Ramos (cell line): ENCODE data around the gene LGALS7B.
"Not testable (repeated sequence)": the region's sequence is repeated elsewhere in the genome, so short reads cannot be mapped to it uniquely, and the experiment has no call there.

Experiments
- in situ Hi-C: fragments of 300-500 bp; cut with MboI; formaldehyde crosslinking; loops from one replicate; pipeline ENCODE4 v1.14.3; 2022; ENCODE audit warnings: low sequenced_read_pairs; ENCODE audit not compliant: unreplicated experiment

The LGALS7B gene

DNA sequence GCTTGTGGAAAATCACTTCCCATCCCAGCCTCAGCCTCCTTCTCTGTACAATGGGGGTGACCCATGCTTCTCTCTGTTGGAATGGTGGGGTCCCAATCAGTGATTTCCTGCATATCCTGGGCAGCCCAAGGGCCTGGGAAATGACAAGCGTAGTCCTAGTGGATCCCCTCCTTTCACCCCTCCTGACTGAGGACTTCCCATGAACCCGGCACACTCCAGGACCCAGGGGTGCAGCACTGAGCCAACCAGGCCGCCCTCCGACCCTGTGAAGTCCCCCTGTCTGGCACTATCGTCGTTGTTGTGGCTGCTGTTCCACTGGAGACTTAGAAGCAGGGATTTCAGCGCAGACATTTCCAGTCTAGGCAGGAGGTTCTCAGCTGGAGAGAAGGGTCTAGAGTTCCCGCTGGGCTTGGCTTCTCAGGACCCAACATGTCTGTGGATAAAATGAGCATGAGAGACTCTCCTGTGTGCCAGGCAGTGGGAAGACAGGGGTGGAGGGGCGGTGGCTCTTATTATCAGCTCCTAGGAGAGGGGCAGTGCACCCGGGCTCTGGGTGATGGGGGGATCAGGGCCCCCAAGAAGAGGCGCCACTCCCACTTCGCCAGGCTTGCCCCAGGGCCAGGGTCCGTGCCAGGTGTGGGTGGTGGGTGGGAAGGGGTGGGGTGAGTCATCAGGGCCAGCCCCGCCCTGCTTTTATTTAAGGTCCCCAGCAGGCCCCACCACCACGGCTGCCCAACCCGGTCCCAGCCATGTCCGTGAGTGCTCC lies at the start of gene LGALS7B:
TSS of gene LGALS7B (plus strand) at position 723 of the 766 bp plus-strand sequence. CDS start at position 750, 27 bp downstream.
- in situ Hi-C loops, result no loop called here

DNA sequence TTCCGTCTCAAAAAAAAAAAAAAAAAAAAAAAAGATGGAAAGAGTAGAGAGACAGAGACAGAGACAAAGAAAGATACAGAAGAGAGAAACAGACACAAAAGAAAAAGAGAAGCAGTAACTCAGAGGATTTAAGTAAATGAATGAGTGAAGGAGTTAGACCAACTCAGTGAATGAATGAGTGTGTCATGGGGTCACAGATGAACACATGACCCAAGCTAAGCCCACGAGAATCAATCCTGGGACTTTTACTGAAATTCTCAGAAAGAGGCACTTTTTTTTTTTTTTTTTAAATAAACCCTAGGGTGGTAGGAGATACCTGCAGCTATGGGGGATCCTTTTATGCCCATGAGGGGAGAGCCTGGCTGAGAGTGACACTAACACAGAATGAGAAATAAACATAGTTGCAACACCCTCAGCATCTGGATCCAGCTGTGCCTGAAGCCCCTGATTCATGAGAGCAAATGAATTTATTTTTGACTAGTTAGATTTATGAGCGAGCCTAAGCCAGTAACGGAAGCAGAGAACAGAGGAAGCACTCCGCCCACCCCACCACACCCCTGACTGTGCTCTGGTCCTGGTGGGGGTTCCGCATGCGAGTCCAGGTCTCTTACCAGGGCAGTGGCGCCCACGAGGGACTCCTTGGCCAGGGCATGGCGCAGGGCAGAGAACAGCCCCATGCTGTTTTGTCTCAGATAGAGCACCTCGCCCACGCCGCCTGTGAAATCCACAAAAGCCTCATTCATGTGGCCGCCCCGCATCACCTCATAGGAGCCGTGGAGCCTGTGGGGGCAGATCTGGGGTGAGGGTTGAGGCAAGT lies 49.4 kb upstream of the LGALS7B start:
- in situ Hi-C loops, result no loop called here

DNA sequence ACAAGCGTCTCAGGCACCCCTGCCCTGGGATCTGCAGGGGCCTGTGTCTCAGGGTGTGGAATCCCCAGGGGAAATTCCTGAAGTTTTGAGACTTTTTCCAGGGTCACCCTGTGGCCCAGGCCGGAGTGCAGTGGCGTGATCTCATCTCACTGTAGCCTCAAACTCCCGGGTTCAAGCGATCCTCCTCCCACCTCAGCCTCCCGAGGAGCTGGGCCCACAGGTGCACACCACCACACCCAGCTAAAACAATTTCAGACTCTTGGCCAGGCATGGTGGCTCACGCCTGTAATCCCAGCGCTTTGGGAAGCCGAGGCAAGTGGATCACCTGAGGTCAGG lies 48.8 kb upstream of the LGALS7B start:
- in situ Hi-C loops, result no loop called here

DNA sequence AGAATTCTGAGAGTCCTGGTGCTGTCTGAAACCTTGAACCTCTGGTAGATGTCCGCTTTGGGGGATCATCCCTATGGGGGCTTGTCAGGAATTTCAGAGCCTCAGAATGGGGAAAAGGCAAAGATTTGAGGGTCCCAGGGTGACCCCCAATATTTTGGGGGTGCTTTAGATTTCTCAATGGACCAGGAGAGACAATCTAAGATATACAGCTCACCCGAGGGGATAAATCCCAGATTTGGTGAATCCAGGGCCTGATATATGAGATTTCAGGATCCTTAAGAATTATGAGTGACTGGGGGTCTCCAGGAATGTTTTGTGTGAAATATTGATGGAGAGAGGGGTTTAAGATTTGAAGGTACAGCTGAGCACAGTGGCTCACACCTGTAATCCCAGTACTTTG lies 48.1 kb upstream of the LGALS7B start:
- in situ Hi-C loops, result no loop called here

DNA sequence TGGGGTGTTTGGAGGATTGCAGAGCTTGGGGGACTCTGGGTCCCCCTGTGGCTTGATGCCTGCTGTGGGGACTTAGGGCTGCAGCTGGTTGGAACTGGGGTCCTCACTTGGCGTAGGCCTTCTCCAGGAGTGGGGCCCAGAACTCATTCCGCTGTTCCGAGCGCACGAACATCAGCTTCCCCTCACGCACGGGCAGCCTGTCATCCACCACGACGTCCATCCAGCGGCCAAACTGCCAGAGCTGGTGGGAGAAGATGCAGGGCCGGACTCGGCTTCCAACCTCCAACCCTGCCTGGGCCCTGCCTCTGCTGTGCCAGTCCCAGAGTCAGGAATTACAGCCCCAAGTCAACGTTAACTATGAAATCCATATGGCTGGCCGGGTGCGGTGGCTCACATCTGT lies 47.3 kb upstream of the LGALS7B start:
- in situ Hi-C loops, result no loop called here

DNA sequence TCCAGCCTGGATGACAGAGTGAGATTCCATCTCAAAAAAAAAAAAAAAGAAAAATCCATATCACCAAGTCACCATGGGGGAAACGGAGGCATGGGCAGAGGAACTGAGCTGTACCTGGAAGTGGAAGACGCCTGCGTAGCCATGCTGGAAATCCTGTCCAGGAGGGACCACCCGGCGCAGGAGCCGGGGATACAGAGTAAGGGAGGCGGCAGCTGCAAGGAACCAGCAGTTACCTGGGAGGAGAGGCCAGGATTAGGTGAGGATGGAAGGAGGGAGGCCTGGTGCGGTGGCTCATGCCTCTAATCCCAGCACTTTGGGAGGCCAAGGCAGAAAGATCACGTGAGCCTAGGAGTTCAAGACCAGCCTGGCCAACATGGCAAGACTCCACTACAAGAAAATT lies 46.7 kb upstream of the LGALS7B start:
- in situ Hi-C loops, result no loop called here

DNA sequence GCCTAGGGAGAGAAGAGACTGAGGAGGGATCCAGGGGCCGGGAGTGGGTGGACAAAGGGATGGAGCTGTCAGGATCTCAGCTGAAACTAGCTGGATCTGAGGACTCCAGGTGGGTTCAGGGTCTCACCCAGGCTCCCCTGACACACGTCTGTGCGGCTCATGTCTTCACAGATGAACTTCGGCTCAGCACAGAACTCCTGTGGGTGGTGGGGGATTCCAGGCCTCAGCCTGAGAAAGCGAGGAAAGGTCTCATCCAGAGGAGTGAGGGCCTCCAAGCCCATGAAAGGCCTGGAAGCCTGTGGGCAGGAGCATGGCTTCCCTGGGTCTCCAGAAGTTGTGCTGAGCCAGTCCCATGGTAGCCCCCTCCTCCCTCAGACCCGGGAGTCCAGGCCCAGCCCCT lies 46.1 kb upstream of the LGALS7B start:
- in situ Hi-C loops, result no loop called here

DNA sequence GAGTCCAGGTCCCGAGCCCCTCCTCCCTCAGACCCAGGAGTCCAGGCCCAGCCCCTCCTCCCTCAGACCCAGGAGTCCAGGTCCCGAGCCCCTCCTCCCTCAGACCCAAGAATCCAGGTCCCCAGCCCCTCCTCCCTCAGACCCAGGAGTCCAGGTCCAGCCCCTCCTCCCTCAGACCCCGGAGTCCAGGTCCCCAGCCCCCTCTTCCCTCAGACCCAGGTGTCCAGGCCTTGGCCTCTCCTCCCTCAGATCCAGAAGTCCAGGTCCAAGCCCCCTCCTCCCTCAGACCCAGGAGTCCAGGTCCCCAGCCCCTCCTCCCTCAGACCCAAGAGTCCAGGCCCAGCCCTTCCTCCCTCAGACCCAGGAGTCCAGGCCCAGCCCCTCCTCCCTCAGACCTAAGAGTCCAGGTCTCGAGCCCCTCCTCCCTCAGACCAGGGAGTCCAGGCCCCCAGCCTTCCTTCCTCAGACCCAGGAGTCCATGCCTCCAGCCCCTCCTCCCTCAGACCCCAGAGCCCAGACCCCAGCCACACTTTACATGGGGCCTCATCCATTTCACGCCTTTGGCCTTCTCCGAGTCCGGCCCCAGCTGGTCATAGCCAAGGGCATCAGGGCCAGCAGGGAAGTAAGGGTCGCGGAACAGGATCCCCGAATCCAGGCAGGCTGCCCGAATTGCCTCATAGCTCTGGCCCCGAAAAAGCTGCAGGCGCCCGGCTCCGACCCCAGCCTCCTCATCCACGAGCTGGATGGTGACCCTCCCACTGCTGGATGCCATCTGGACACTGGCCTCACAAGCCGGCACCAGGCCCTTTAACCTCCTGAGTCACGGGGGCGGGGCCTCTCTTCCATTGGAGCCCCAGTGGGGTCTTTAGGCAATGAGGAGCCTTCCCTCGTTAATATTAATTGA lies 45.4 kb upstream of the LGALS7B start:
- in situ Hi-C loops, result no loop called here

DNA sequence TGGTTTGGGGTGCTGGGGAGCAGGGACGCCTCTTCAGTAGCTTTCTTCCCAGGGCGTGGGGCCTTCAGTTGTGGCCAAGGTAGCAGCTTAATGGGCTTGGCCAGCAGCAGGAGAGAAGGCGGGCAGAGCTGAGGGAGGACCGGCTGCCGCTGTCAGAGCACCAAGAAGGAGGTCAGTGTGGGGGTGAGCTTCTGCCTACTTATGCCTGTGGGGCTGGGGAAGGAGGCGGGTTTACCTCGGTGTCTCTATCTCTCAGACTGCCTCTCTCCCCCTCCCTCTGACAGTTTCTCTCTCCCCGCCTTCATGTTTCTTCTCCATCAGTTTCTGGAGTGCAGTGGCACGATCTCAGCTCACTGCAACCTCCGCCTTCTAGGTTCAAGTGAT lies 44.7 kb upstream of the LGALS7B start, which contains the start of gene CAPN12:
TSS of gene CAPN12 (minus strand) at position 177 of the 384 bp plus-strand sequence. CDS start 309 bp downstream, outside the sequence.
- in situ Hi-C loops, result no loop called here

DNA sequence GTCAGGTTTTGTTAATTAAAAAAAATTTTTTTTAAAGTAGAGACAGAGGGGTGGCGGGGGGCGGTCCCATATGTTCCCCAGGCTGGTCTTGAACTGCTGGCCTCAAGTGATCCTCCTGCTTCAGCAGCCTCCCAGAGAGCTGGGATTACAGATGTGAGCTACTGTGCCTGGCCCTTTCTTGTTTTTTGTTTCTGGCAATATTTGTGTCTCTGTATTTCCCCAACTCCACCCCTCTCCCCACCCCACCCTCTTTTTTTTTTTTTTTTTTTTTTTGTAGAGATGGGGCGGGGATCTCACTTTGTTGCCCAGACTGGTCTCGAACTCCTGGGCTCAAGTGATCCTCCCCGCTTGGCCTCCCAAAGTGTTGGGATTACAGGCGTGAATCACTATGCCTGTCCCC lies 44.1 kb upstream of the LGALS7B start:
- in situ Hi-C loops, result no loop called here

DNA sequence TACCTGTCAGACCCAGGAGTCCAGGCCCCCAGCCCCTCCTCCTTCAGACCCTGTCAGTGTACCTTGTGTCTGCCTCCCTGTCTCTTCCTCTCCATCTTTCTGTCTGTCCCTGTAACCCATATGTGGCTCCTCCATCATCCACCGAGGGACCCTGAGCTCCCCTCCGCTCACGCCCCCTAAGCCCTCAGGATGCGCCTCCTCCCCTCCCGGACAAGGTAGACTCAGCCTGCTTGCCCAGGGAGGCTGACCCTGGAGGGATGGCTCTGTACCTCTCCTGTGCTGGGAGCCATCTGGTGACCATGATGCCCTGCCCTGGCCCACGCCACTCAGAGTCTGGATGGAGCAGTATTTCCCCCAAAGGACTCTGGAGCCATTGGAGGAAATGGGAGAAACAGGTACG lies 43.7 kb upstream of the LGALS7B start:
- in situ Hi-C loops, result no loop called here

DNA sequence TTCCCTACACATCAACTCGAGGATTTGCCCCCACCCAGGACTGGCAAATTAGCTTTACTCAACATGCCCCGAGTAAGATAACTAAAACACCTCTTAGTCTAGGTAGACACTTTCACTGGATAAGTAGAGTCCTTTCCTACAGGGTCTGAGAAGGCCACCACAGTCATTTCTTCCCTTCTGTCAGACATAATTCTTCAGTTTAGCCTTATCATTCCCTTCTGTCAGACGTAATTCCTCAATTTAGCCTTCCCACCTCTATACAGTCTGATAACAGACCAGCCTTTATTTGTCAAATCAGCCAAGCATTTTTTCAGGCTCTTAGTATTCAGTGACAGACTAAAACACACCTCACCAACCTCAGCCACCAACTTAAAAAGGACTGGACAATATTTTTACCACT lies 35.2 kb upstream of the LGALS7B start:
- in situ Hi-C loops, result not testable (repeated sequence)

DNA sequence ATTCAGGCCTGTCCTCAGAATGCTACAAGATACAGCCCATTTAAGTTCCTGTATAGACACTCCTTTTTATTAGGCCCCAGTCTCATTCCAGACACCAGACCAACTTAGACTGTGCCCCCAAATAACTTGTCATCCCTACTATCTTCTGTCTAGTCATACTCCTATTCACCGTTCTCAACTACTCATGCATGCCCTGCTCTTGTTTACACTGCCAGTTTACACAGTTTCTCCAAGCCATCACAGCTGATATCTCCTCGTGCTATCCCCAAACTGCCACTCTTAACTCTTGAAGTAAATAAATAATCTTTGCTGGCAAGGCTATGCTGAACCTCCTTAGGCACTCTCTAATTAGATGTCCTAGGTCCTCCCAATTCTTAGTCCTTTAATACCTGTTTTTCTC lies 34.8 kb upstream of the LGALS7B start:
- in situ Hi-C loops, result not testable (repeated sequence)

DNA sequence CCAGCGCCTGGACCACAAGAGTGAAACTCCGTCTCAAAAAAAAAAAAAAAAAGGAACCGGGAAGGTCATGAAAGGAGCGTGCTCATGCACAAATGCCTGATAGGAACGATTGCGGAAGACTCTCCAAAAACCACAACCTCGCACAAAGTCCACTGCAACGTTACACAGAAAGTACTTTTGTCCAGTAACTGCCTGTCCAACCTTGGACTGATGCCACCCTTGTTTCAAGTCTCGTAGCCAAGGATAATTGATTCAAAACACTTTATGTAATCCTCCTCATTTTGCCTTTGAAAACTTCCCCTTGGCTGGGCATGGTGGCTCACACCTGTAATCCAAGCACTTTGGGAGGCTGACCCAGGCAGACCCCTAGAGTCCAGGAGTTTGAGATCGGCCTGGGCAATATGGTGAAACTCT lies 29.4 kb upstream of the LGALS7B start:
- in situ Hi-C loops, result no loop called here

DNA sequence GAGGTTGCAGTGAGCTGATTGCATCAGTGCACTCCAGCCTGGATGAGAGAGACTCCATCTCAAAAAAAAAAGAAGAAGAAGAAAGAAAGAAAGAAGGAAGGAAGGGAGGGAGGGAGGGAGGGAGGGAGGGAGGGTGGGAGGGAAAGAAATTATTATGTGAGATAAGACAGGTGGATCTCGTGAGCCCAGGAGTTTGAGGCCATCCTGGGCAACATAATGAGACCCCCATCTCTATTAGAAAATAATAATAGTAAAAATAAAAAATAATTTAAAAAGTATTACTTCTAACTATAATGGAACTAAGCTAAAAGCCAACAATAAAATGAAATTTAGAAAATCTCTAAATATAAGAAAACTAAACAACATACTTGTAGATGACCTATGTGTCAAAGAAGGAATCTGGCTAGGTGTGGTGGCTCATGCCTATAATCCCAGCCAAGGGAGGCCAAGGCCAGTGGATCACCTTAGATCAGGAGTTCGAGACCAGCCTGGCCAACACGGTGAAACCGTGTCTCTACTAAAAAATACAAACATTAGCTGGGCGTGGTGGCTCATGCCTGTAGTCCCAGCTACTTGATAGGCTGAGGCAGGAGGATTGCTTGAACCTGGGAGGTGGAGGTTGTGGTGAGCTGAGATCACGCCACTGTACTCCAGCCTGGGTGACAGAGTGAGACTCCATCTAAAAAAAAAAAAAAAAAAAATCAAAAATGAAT lies 28.0 kb upstream of the LGALS7B start:
- in situ Hi-C loops, result not testable (repeated sequence)

DNA sequence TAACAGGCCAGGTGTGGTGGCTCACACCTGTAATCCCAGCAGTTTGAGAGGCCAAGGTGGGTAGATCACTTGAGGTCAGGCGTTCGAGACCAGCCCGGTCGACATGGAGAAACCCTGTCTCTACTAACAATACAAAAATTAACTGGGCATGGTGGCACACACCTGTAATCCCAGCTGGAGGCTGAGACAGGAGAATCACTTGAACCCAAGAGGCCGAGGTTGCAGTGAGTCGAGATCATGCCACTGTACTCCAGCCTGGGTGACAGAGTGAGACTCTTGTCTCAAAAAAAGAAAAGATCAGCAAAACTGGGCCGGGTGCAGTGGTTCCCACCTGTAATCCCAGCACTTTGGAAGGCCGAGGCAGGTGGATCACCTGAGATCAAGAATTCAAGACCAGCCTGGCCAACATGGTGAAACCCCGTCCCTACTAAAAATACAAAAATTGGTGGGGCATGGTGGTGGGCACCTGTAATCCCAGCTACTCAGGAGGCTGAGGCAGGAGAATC lies 27.1 kb upstream of the LGALS7B start:
- in situ Hi-C loops, result not testable (repeated sequence)

DNA sequence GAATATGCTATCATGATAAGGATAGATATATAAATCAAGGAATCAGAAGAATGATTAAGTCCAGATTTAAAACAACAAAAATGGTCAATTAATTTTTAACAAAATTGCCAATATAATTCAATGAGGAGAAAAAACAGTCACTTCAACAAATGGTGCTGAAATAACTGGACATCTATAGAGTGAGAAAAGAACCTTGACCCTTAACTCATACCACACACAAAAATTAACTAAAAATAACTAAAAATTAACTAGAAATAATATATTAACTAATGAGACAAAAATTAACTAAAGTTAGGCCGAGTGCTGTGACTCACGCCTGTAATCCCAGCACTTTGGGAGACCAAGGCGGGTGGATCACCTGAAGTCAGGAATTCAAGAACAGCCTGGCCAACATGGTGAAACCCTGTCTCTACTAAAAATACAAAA lies 25.2 kb upstream of the LGALS7B start:
- in situ Hi-C loops, result no loop called here

DNA sequence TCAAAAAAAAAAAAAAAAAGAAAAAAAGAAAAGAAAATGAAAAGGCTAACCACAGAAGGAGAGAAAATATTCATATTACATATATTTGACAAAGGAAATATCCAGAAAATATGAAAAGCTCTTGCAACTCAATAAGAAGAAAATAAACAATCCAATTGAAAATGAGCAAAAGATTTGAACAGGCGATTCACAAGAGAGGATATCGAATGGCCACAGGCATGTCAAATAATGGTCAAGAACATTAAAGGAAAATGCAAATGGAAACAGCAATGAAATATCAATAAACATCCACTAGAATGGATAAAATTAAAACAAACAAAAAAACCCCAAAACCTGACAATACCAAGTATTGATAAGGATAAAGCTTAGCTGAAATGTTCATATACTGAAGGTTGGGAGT lies 23.8 kb upstream of the LGALS7B start:
- in situ Hi-C loops, result no loop called here

DNA sequence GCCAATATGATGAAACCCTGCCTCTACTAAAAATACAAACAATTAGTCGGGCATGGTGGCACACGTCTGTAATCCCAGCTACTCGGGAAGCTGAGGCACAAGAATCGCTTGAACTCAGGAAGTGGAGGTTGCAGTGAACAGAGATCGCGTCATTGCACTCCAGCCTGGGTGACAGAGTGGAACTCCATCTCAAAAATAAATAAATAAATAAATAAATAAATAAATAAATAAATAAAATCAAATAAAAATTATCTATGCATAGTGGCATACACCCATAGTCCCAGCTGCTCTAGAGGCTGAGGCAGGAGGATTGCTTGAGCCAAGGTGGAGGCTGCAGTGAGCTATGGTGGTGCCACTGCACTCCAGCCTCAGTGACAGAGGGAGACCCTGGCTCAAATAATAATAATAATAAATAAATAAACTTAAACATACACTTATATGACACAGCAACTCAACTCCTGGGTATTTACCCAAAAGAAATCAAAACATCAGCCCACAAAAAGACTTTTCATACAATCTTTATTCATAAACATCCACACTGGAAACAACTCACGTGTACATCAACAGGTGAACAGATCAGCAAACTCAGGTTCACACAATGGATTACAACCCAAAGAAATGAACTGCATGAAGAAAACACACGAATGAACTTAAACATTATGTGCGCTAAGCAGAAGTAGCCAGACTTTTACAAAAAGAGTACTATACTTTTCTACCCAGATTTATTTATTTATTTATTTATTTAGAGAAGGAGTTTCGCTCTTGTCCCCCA lies 22.5 kb upstream of the LGALS7B start:
- in situ Hi-C loops, result no loop called here
